ENCODE results near the gene ADARB1.

Gene ADARB1

GRCh38 chr21:45087022-45087823, 12.8 kb downstream of the ADARB1 start:
- DNase-seq (ENCODE audit: low read depth, low spot score), result peak; percentile 63
- H3K4me3 ChIP-seq (ENCODE audit: low read length), result peak overlapping the region; percentile 18

- no peak for DNase-seq (ENCODE audit: low read depth, low spot score)
- H3K4me3 ChIP-seq (ENCODE audit: low read length), result no peak overlapping the region
Observed at GRCh38 chr21:45088116-45088515, 13.7 kb downstream of the ADARB1 start.

- no peak overlapping the region for H3K4me3 ChIP-seq (ENCODE audit: low read length)
- DNase-seq (ENCODE audit: low read depth, low spot score), result no peak
Observed at GRCh38 chr21:45088729-45089128, 14.3 kb downstream of the ADARB1 start.

- no peak for DNase-seq (ENCODE audit: low read depth, low spot score)
- H3K4me3 ChIP-seq (ENCODE audit: low read length), result no peak overlapping the region
Observed at GRCh38 chr21:45089964-45090363, 15.6 kb downstream of the ADARB1 start.

GRCh38 chr21:45090966-45091365, 16.6 kb downstream of the ADARB1 start:
- H3K4me3 ChIP-seq (ENCODE audit: low read length), result no peak overlapping the region
- no peak for DNase-seq (ENCODE audit: low read depth, low spot score)

- DNase-seq (ENCODE audit: low read depth, low spot score), result no peak
- no peak overlapping the region for H3K4me3 ChIP-seq (ENCODE audit: low read length)
Observed at GRCh38 chr21:45091550-45092322, 17.4 kb downstream of the ADARB1 start.

- no peak overlapping the region for H3K4me3 ChIP-seq (ENCODE audit: low read length)
- no peak for DNase-seq (ENCODE audit: low read depth, low spot score)
Observed at GRCh38 chr21:45093035-45093532, 18.7 kb downstream of the ADARB1 start.

GRCh38 chr21:45094412-45094811, 20.0 kb downstream of the ADARB1 start:
- H3K4me3 ChIP-seq (ENCODE audit: low read length), result no peak overlapping the region
- no peak for DNase-seq (ENCODE audit: low read depth, low spot score)

GRCh38 chr21:45095505-45095904, 21.1 kb downstream of the ADARB1 start:
- H3K4me3 ChIP-seq (ENCODE audit: low read length), result no peak overlapping the region
- no peak for DNase-seq (ENCODE audit: low read depth, low spot score)

- no peak for DNase-seq (ENCODE audit: low read depth, low spot score)
- no peak overlapping the region for H3K4me3 ChIP-seq (ENCODE audit: low read length)
Observed at GRCh38 chr21:45096217-45096616, 21.8 kb downstream of the ADARB1 start.

- H3K4me3 ChIP-seq (ENCODE audit: low read length), result no peak overlapping the region
- DNase-seq (ENCODE audit: low read depth, low spot score), result no peak
Observed at GRCh38 chr21:45097827-45098387, 23.5 kb downstream of the ADARB1 start.

GRCh38 chr21:45098867-45099266, 24.5 kb downstream of the ADARB1 start:
- no peak for DNase-seq (ENCODE audit: low read depth, low spot score)
- no peak overlapping the region for H3K4me3 ChIP-seq (ENCODE audit: low read length)

- no peak overlapping the region for H3K4me3 ChIP-seq (ENCODE audit: low read length)
- no peak for DNase-seq (ENCODE audit: low read depth, low spot score)
Observed at GRCh38 chr21:45099571-45099970, 25.2 kb downstream of the ADARB1 start.

- no peak for DNase-seq (ENCODE audit: low read depth, low spot score)
- no peak overlapping the region for H3K4me3 ChIP-seq (ENCODE audit: low read length)
Observed at GRCh38 chr21:45100866-45101265, 26.5 kb downstream of the ADARB1 start.

GRCh38 chr21:45102391-45102932, 28.1 kb downstream of the ADARB1 start:
- no peak overlapping the region for H3K4me3 ChIP-seq (ENCODE audit: low read length)
- no peak for DNase-seq (ENCODE audit: low read depth, low spot score)

GRCh38 chr21:45103971-45104520, 29.7 kb downstream of the ADARB1 start:
- no peak for DNase-seq (ENCODE audit: low read depth, low spot score)
- no peak overlapping the region for H3K4me3 ChIP-seq (ENCODE audit: low read length)

- no peak overlapping the region for H3K4me3 ChIP-seq (ENCODE audit: low read length)
- no peak for DNase-seq (ENCODE audit: low read depth, low spot score)
Observed at GRCh38 chr21:45104560-45104959, 30.2 kb downstream of the ADARB1 start.

GRCh38 chr21:45105906-45106485, 31.6 kb downstream of the ADARB1 start:
- no peak for DNase-seq (ENCODE audit: low read depth, low spot score)
- H3K4me3 ChIP-seq (ENCODE audit: low read length), result no peak overlapping the region
